ENCODE measurements around the gene ISCU.
"Not testable (repeated sequence)": the region's sequence is repeated elsewhere in the genome, so short reads cannot be mapped to it uniquely, and the experiment has no call there.

DNA sequence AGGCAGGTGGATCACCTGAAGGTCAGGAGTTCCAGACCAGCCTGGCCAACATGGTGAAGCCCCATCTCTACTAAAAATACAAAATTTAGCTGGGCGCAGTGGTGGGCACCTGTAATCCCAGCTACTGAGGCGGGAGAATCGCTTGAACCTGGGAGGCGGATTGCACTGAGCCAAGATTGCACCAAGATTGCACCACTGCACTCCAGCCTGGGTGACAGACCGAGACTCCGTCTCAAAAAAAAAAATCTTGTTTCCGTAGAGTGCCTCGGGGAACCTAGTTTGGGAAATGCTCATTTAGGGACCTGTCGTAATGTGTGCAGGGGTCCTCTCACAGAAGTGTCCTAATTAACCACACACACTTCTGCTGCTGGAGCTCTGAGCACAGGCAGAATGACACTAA is 28.1 kb downstream of the ISCU start:
- TF ChIP-seq, protein P1, sequence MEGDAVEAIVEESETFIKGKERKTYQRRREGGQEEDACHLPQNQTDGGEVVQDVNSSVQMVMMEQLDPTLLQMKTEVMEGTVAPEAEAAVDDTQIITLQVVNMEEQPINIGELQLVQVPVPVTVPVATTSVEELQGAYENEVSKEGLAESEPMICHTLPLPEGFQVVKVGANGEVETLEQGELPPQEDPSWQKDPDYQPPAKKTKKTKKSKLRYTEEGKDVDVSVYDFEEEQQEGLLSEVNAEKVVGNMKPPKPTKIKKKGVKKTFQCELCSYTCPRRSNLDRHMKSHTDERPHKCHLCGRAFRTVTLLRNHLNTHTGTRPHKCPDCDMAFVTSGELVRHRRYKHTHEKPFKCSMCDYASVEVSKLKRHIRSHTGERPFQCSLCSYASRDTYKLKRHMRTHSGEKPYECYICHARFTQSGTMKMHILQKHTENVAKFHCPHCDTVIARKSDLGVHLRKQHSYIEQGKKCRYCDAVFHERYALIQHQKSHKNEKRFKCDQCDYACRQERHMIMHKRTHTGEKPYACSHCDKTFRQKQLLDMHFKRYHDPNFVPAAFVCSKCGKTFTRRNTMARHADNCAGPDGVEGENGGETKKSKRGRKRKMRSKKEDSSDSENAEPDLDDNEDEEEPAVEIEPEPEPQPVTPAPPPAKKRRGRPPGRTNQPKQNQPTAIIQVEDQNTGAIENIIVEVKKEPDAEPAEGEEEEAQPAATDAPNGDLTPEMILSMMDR (IDR thresholded peaks at IDR 0.05; ENCODE audit: low read depth, low read length, poor library complexity, severe bottlenecking) = not testable (repeated sequence)
- TF ChIP-seq EZH2phosphoT487 (IDR thresholded peaks at IDR 0.05; ENCODE audit: borderline replicate concordance, low read length) = not testable (repeated sequence)
